ENCODE measurements around the gene PRMT2. TPM values are rescaled to one million over a fixed set of nuclear protein-coding genes. Genes with fewer than 3 reads are reported as not detected.

PRMT2 gene
- 53.1 and 62.0 TPM in 2 replicates for total RNA-seq (2014; rRNA removed; shearing (Covaris generic))

GRCh38 chr21:46635324-46636180 is at the start of gene PRMT2:
TSS of gene PRMT2 (plus strand) at chr21:46635674. CDS start at chr21:46636952, 1,278 bp downstream.
- peak within 1 kb of the TSS; percentile 94 for H3K27ac ChIP-seq
- H3K4me3 ChIP-seq: peak within 1 kb of the TSS; percentile 79
- no peaks in the 10 kb centered on the region for H3K27me3 ChIP-seq
- peak; percentile 97 to 98 for DNase-seq
- H3K4me1 ChIP-seq: no peaks in the 10 kb centered on the region
- H3K36me3 ChIP-seq: peaks cover 3% of the 10 kb centered on the region; the same call in 1 of the 2 replicates
- no peaks in the 10 kb centered on the region for H3K9me3 ChIP-seq (replicated peaks)

GRCh38 chr21:46594276-46594675 is 41.2 kb upstream of the PRMT2 start:
- no peaks in the 10 kb centered on the region for H3K4me1 ChIP-seq
- H3K36me3 ChIP-seq: no peaks in the 10 kb centered on the region
- H3K27me3 ChIP-seq: no peaks in the 10 kb centered on the region
- H3K4me3 ChIP-seq: no peak overlapping the region
- DNase-seq: no peak
- H3K9me3 ChIP-seq (replicated peaks): peaks cover 3% of the 10 kb centered on the region
- H3K27ac ChIP-seq: no peak overlapping the region

- Histone ChIP-seq H3K27ac (no peak overlapping the region), H3K27me3 (no peaks in the 10 kb centered on the region), H3K4me1 (no peaks in the 10 kb centered on the region), H3K4me3 (no peak overlapping the region), H3K9me3 (replicated peaks) (no peaks in the 10 kb centered on the region; the same call in none of the 2 replicates), H3K36me3 (no peaks in the 10 kb centered on the region)
- no peak for DNase-seq
These were observed 39.3 kb upstream of the PRMT2 start for GRCh38 chr21:46596201-46596600.

- H3K36me3 ChIP-seq: no peaks in the 10 kb centered on the region
- H3K27ac ChIP-seq: no peak overlapping the region
- no peaks in the 10 kb centered on the region for H3K4me1 ChIP-seq
- DNase-seq: no peak
- no peaks in the 10 kb centered on the region; the same call in none of the 2 replicates for H3K9me3 ChIP-seq (replicated peaks)
- no peaks in the 10 kb centered on the region for H3K27me3 ChIP-seq
- no peak overlapping the region for H3K4me3 ChIP-seq
These were observed 38.4 kb upstream of the PRMT2 start for GRCh38 chr21:46597031-46597430.

- Histone ChIP-seq H3K27ac (no peak overlapping the region), H3K27me3 (no peaks in the 10 kb centered on the region), H3K36me3 (no peaks in the 10 kb centered on the region), H3K4me3 (no peak overlapping the region), H3K4me1 (no peaks in the 10 kb centered on the region), H3K9me3 (replicated peaks) (no peaks in the 10 kb centered on the region; the same call in none of the 2 replicates)
- no peak for DNase-seq
These were observed 37.6 kb upstream of the PRMT2 start for GRCh38 chr21:46597896-46598343.

GRCh38 chr21:46598581-46599572 is 36.6 kb upstream of the PRMT2 start:
- no peaks in the 10 kb centered on the region; the same call in 1 of the 2 replicates for H3K9me3 ChIP-seq (replicated peaks)
- no peak for DNase-seq
- no peaks in the 10 kb centered on the region for H3K36me3 ChIP-seq
- no peak overlapping the region for H3K27ac ChIP-seq
- H3K4me1 ChIP-seq: no peaks in the 10 kb centered on the region
- H3K4me3 ChIP-seq: no peak overlapping the region
- H3K27me3 ChIP-seq: 0 out of 2 replicates have a peak, but pooled peaks cover 3% of the 10 kb centered on the region

- no peak overlapping the region for H3K27ac ChIP-seq
- no peaks in the 10 kb centered on the region for H3K4me1 ChIP-seq
- no peaks in the 10 kb centered on the region for H3K36me3 ChIP-seq
- H3K27me3 ChIP-seq: 0 out of 2 replicates have a peak, but pooled peaks cover 3% of the 10 kb centered on the region
- no peak for DNase-seq
- H3K4me3 ChIP-seq: no peak overlapping the region
- no peaks in the 10 kb centered on the region for H3K9me3 ChIP-seq (replicated peaks)
These were observed 35.2 kb upstream of the PRMT2 start for GRCh38 chr21:46600305-46600704.

- Histone ChIP-seq H3K4me1 (no peaks in the 10 kb centered on the region), H3K27ac (no peak overlapping the region), H3K36me3 (no peaks in the 10 kb centered on the region), H3K4me3 (no peak overlapping the region), H3K9me3 (replicated peaks) (no peaks in the 10 kb centered on the region), H3K27me3 (0 out of 2 replicates have a peak, but pooled peaks cover 3% of the 10 kb centered on the region)
- DNase-seq: no peak
These were observed 34.5 kb upstream of the PRMT2 start for GRCh38 chr21:46600978-46601377.

GRCh38 chr21:46603228-46603627 is 32.2 kb upstream of the PRMT2 start:
- Histone ChIP-seq H3K27ac (no peak overlapping the region), H3K9me3 (replicated peaks) (no peaks in the 10 kb centered on the region), H3K27me3 (0 out of 2 replicates have a peak, but pooled peaks cover 3% of the 10 kb centered on the region), H3K4me3 (no peak overlapping the region), H3K36me3 (no peaks in the 10 kb centered on the region), H3K4me1 (no peaks in the 10 kb centered on the region)
- no peak for DNase-seq

GRCh38 chr21:46604329-46604974 is 31.0 kb upstream of the PRMT2 start:
- no peak overlapping the region for H3K27ac ChIP-seq
- no peaks in the 10 kb centered on the region for H3K9me3 ChIP-seq (replicated peaks)
- no peak for DNase-seq
- no peak overlapping the region for H3K4me3 ChIP-seq
- 0 out of 2 replicates have a peak, but pooled peaks cover 3% of the 10 kb centered on the region for H3K27me3 ChIP-seq
- no peaks in the 10 kb centered on the region for H3K4me1 ChIP-seq
- H3K36me3 ChIP-seq: no peaks in the 10 kb centered on the region

GRCh38 chr21:46604975-46605766 is 30.3 kb upstream of the PRMT2 start, which contains the start of gene S100B:
TSS of gene S100B (minus strand) at chr21:46605082. CDS start at chr21:46602415, 2,667 bp downstream.
- H3K27me3 ChIP-seq: 0 out of 2 replicates have a peak, but pooled peaks cover 3% of the 10 kb centered on the region
- H3K36me3 ChIP-seq: no peaks in the 10 kb centered on the region
- no peak within 1 kb of the TSS for H3K27ac ChIP-seq
- no peak within 1 kb of the TSS for H3K4me3 ChIP-seq
- no peaks in the 10 kb centered on the region for H3K9me3 ChIP-seq (replicated peaks)
- no peaks in the 10 kb centered on the region for H3K4me1 ChIP-seq
- DNase-seq: peak; percentile 13 to 39

- H3K36me3 ChIP-seq: no peaks in the 10 kb centered on the region
- H3K27me3 ChIP-seq: 0 out of 2 replicates have a peak, but pooled peaks cover 3% of the 10 kb centered on the region
- no peak overlapping the region for H3K4me3 ChIP-seq
- H3K27ac ChIP-seq: no peak overlapping the region
- H3K9me3 ChIP-seq (replicated peaks): no peaks in the 10 kb centered on the region
- DNase-seq: no peak
- no peaks in the 10 kb centered on the region for H3K4me1 ChIP-seq
These were observed 29.6 kb upstream of the PRMT2 start for GRCh38 chr21:46605767-46606426.

GRCh38 chr21:46606427-46606813 is 29.1 kb upstream of the PRMT2 start:
- H3K4me1 ChIP-seq: no peaks in the 10 kb centered on the region
- no peak for DNase-seq
- no peak overlapping the region for H3K4me3 ChIP-seq

More at GRCh38 chr21:46606427-46606813, 29.1 kb upstream of the PRMT2 start:
- H3K27me3 ChIP-seq: 0 out of 2 replicates have a peak, but pooled peaks cover 3% of the 10 kb centered on the region
- no peaks in the 10 kb centered on the region for H3K36me3 ChIP-seq
- H3K9me3 ChIP-seq (replicated peaks): no peaks in the 10 kb centered on the region
- H3K27ac ChIP-seq: no peak overlapping the region

Data from SJCRH30 (cell line).